ENCODE data around the gene RNF150.

The RNF150 gene

GRCh38 chr4:140865253-140866217, 267.7 kb downstream of the RNF150 start:
- no peak for DNase-seq (ENCODE audit: low read depth)

DNA sequence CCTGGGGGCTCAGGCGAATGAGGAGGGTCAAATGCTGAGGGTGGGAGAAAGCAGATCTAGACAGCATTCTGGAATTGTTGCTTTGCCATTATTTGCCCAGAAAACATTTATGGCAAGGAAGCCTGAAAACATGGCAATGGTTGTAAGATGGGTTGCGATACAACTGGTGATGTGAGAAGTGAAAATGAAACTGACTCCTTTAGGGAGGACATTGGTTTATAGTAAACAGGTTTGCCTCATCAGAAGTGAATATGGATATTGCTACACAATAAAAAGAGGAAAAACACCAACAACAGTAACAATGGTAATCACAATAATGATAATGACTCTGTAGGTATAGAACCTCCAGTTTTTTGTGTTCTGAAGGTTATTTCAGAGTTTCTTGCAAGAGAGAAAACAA, 270.1 kb downstream of the RNF150 start:
- DNase-seq (ENCODE audit: low read depth): no peak

DNA sequence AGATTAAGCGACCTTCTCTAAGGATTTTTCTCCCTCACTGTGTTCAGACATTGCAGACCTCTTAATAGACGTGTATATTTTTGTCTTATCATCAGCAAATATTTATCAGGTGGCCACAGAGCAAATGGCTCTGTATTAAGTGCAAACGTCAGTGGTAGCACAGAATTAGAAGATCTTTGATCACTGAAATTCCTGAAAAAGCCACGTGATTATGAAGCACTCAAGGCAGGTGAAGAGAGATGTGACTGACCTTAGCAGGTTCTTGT, 271.2 kb downstream of the RNF150 start:
- DNase-seq (ENCODE audit: low read depth): no peak

GRCh38 chr4:140861359-140862176, 271.7 kb downstream of the RNF150 start:
- DNase-seq (ENCODE audit: low read depth): peak; percentile 65

GRCh38 chr4:140858897-140859296, 274.4 kb downstream of the RNF150 start:
- no peak for DNase-seq (ENCODE audit: low read depth)

DNA sequence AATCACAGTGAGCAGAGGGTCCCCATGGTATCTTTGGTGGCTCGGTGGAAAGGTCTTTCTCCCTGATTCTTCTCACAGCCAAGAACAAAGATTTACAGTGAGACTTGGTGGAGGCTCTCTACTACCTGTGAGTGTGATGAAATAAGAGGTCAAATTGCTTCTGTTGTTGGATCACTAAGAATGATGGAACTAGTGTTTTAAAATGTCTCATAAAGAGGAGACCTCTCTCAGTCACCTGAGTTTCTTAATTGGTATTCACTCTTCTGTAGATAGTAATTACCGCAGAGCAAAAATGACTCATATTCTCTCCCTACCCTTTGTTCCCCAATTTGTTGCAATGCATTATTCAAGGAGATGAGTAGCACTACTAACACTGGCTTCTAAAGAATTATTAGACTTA, 276.2 kb downstream of the RNF150 start:
- no peak for DNase-seq (ENCODE audit: low read depth)

DNA sequence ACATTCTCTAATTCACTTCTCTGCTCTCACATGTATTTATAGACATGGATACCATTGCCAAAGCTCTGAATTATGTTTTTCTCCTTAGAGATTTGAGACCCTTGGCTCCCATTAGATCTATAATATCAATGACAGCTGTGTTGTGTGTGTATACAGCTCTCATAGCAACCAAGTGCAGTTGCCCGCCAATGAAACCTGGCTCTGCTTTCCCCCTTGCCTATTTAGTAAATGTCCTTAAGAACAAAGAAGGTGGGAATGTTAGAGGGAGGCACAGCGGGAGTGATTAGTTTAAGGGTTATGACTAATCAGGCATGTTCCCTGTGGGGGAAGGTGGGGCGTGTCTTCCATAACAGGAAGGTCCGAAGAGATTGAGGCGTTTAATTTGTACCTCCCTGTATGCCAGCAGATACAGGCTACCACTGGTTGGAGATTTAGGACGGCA, 276.6 kb downstream of the RNF150 start:
- peak; percentile 40 for DNase-seq (ENCODE audit: low read depth)

DNA sequence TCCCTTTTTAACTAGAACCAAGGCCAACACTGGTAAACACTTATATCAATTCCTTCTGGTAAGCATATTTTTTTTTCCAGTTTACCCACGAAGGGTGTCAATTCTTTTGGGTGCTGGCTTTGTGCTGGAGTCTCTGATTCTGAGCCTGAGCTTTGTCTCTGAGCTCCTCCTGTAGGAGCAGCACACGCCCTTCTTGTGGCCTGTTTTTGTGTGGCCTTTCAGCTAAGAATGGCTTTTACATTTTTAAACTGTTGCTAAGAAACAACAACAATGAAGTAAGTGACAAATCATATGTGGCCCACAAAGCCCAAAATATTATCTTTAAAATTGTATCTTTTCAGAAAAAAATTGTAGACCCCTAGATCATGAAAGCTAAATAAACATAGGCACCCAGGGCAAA, 279.1 kb downstream of the RNF150 start:
- no peak for DNase-seq (ENCODE audit: low read depth)

GRCh38 chr4:140851804-140852203, 281.5 kb downstream of the RNF150 start:
- DNase-seq (ENCODE audit: low read depth): no peak

DNA sequence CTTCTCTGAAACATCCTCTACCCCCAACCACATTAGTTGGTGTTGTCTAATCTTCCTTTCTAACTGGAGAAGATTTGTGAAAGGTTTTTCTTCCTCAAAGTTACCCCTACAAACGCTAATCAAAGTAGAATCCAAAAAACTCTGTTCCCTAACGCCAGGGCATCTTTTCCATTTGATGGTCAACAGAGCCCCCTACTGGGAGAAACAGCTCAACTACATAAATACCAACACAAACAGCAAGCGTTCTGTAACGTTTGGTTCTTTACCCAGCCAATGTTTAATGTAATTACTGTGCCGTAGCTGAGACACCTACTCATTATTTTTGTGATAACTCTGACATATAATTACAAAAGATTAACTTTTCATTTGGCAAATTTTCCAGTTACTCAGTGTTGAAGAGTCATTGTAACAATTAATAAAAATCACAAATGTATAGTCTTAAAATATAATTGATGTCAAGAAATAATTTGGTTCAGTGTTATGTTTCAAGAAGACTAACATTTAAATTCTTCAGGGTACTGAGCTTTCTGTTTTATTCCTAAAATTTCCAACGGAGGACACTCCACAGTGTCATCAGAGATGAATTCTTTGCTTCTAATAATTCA, 282.1 kb downstream of the RNF150 start:
- peak; percentile 66 for DNase-seq (ENCODE audit: low read depth)

DNA sequence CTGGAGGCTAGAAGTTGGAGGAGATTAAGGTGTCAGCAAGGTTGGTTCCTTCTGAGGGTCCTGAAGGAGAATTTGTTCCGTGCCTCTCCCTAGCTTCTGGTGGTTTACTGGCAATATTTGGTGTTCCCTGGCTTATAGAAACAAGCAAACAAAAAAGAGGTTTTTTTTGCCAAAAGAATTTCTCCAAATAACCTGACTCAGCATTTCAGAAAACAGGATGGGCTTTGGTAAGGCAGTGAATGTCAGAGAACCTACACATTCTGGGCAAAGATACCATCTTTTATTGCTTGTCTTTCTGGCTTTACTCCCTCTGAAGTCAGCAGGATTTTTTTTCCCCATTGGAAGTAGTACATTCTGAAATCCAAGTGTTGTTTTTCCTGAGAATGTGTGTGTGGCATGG, 283.7 kb downstream of the RNF150 start:
- no peak for DNase-seq (ENCODE audit: low read depth)

DNA sequence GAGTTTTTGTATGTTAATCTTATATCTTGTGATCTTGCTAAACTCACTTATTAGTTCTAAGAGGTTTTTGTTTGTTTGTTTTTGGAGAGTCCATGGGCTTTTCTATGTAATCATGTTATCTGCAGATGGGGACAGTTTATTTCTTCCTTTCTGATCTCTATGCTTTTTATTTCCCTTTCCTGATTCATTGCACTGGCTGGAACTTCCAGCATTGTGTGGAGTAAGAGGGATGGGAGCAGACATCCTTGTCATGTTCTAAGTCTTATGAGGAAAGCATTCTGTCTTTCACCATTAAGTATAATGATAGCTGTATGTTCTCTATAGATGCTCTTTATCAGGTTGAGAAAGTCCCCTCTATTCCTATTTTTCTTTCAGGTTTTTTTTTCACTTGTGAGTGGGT, 286.5 kb downstream of the RNF150 start:
- no peak for DNase-seq (ENCODE audit: low read depth)

GRCh38 chr4:140844061-140844460, 289.2 kb downstream of the RNF150 start:
- no peak for DNase-seq (ENCODE audit: low read depth)

GRCh38 chr4:140841186-140841585, 292.1 kb downstream of the RNF150 start:
- no peak for DNase-seq (ENCODE audit: low read depth)

DNA sequence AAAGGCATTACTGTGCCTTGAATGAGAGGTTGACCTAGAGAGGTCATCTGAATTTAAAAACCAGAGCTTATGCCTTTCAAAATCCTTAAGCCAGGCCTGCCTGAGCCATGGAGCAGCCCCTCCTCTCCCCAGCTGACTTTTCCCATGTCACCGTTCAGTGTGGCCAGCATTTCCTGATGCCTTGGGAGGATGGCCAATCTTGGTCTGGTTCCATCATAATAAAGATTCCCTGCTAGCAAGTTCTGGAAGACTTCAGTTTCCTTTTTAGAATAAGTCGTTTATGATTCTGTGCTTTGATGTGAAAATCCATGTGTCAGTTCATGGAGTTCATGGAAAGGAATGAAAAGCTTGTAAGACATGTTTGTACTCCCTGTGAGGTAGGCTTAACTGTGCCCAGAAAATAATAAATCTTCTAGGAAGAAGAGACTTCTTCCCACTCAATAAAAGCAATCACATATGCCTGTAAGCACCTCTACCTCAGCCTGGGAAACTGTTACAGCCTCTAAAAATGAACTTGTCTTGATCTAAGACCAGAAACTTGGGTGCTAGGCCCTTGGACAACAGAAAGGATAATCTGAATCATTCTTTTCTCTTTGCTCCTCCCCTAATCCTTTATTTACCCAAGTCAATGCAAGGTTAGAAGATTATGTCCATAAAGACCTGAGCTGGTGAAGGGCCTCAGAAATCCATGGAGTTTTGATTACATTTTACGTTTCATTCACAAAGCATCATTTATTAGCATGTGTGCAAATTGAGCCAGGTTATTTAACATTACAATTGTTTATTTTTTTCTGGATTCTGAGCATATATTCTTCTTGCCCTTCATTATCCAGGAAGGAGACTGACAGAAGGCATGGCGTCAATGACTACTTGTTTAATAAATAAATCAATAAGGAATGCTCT, 293.1 kb downstream of the RNF150 start:
- DNase-seq (ENCODE audit: low read depth): no peak

- DNase-seq (ENCODE audit: low read depth): no peak
These were observed 293.9 kb downstream of the RNF150 start for GRCh38 chr4:140839406-140839805.

DNA sequence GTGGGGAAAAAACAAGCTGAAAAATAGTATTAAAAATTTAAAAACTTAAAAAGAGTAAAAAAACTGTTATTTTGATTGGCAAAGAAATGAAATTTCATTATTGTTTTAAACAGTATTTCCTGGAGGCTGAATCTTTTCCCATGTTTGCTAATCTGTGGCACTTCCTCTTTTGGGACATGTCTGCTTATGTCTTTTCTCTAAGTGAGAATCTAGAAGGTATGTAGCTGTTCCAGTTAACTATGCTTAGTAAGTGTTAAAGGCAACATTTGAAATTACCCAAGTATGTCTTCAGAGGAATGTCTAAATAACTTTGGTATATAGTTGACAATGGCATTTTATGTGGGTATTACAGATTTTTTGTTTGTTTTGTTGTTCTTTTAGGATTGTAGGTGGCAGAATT, 295.5 kb downstream of the RNF150 start:
- DNase-seq (ENCODE audit: low read depth): no peak

GRCh38 chr4:140834839-140835495, 298.3 kb downstream of the RNF150 start:
- no peak for DNase-seq (ENCODE audit: low read depth)

DNA sequence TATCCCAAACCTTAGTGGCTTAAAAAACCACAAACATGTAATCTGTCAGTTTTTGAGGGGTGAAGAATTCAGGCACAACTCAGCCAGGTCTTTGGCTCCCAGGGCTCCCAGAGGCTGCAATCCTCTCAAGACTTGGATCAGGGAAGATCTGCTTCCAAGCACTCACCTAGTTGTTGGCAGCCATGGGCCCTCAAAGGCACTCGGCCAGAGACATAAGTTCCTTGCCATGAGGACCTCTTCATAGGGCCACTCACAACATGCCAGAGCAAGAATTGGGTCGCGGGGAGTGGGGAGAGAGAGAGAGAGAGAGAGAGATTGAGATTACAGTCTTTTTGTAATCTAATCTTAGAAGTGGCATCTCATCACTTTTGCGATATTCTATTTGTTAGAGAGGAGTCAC, 300.0 kb downstream of the RNF150 start:
- no peak for DNase-seq (ENCODE audit: low read depth)

GRCh38 chr4:140829825-140830224, 303.4 kb downstream of the RNF150 start:
- no peak for DNase-seq (ENCODE audit: low read depth)

DNA sequence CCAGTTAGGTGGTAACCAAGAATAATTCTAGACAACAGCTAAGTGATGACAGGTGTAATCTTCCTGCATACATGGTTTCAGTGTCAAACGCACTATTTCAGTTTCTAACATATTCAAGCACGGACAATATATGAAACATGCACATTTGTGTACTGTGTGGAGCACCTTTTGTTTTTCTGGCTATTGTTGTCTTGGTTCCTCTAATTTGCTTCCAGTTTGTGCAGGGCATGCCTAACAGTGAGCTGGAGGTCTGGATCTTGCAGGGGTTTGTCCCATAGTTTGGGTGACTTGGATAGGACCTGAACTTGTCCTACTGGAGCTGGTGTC, 306.6 kb downstream of the RNF150 start:
- DNase-seq (ENCODE audit: low read depth): no peak

Data from ELR (cell line).